GM18861 (cell line): ENCODE results near the gene DERL2.

Experiments used
- ATAC-seq: cut with Tn5 transposase; IDR thresholded peaks from one replicate; pipeline ENCODE4 v1.9.1; 2021; ENCODE audit not compliant: unreplicated experiment

DERL2 gene

DNA sequence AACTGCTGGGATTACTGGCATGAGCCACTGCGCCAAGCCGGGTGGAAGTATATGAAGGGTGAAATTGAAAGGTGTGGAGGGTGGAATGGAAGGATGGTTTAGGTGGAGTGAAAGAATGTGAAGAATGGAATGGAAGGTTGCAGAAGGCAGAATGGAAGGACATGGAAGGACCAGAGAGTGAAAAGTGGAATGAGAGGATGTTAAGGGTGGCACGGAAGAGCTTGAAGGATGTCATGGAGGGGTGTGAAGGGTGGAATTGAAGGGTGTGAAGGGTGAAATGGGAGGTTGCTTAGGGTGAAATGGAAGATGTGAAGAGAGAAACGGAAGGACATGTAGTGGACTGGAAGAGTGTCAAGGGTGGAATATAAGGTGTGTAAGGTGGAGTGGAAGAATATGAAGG, 16.6 kb upstream of the DERL2 start:
- ATAC-seq, result no peak

DNA sequence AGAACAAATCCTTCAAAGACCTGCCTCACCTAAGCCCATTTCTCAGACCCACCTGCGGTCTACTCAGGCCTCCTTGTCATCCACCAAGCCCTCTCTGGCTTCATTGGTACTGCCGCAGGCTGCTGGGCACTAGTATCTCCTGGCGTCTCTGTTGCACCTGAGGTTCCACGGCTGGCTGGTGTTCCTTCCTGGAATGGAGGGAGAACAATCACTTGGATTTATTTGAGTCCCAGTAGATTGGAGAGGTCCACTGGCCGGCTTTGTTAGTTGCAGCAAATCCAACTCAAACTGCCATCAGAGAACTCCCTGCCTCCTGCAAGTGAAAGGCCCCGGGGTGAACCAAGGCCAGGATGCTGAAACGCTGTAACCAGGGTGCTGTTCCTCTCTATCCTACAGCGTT, 15.7 kb upstream of the DERL2 start:
- ATAC-seq, result no peak

DNA sequence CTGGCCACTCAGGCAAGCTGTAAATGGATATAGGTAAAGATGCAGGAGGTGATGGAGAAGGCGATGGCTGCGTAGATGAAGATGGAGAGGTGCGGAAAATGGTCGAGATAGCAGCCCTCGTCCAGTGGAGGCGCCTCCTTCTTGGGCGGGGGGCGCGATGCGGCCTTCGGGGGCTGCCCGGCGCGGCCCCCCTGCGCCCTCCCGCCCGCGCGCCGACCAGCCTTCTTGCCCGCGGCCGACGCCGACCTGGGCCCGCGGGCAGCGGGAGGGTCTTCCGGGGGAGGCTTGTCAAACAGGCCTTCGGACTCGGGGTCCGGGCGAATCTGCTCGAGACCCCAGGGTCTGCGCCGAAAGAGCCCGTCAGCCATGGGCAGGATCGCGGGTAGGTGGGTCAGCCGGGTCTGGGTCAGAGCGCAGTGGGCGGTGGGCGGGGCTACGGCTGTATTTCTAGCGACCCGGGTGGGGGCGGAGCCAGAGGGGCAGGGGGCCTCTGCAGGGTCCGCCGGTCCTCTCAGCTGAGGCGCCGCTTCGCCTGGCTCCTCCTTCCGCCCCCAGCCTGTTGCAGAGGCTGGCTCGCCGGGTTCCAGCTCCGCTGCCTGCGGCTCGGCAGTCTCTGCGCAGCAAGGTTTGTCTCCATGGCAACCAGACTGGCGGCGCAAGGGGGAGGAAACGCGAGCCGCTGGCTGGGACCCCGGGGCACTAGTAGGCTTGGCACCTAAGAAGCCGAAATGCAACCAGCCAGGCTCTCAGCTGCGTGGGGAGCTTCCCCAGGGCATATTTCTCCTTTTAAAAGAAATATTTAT, 14.8 kb upstream of the DERL2 start:
- ATAC-seq, result no peak

DNA sequence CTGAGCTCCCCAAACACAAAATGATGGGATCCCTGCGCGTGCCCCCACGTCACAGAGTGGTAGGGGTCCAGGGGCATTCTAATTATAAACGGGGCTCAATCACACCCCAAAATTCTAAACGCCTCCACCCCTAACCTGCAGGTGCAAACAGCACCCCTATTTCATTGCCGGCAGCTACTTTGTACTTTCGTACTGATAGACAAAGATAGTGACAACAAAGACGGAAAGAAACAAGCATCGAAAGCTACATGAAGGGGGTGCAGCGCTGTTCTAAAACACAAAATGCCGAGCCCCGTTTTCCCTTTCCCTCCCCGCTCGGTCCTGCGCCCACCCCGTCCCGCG, 14.2 kb upstream of the DERL2 start:
- no peak for ATAC-seq

DNA sequence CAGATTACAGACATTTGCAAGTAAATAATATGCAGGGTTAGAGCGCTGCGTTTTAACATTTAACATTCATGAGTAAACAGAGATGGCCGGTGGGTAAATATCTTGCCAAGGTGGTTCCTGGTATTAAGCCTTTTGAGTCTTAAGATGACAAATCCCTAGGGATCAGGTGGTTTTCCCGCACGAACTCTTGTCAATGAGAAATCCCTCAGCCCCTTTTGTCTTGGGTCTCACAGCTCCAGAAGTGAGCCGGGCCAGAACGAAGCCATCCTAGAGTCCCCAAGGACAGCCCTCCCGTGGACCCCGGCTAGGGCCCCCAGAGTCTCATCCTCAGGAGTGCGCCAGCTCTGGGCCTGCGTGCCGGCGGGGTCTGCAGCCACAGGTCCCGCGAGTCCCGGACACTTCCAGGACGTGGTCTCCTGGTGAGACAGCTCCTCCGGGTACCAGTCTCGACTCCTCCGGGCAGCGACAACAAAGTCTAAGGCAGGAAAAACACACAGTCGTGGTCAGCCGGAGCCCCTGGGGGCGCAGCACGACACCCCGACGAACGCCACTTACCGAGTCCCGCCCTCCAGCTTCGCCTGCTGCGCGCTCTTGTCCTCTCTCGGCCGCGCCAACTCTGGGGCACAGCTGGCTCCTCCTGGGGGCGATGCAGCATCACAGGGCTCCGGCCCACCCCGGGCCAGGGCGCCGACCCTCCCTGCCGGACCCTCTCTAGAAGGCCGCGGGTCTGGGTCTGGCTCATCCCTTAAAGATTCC, 13.7 kb upstream of the DERL2 start:
- no peak for ATAC-seq

DNA sequence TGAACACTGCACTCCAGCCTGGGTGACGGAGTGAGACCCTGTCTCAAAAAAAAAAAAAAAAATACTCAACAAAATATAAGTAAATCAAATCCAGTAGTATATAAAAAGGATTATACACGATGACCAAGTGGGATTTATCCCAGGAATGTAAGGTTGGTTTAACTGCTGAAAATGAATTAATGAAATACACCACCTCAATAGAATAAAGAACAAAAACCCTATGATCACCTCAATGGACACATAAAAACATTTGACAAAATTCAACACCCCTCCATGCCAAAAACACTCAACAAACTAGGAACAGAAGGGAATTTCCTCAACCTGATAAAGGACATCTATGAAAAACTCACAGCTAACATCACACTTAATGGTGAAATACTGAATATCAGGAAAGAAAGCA, 7.0 kb upstream of the DERL2 start:
- ATAC-seq, result no peak

- ATAC-seq, result no peak
Observed at GRCh38 chr17:5488752-5489151, 2.8 kb upstream of the DERL2 start.

DNA sequence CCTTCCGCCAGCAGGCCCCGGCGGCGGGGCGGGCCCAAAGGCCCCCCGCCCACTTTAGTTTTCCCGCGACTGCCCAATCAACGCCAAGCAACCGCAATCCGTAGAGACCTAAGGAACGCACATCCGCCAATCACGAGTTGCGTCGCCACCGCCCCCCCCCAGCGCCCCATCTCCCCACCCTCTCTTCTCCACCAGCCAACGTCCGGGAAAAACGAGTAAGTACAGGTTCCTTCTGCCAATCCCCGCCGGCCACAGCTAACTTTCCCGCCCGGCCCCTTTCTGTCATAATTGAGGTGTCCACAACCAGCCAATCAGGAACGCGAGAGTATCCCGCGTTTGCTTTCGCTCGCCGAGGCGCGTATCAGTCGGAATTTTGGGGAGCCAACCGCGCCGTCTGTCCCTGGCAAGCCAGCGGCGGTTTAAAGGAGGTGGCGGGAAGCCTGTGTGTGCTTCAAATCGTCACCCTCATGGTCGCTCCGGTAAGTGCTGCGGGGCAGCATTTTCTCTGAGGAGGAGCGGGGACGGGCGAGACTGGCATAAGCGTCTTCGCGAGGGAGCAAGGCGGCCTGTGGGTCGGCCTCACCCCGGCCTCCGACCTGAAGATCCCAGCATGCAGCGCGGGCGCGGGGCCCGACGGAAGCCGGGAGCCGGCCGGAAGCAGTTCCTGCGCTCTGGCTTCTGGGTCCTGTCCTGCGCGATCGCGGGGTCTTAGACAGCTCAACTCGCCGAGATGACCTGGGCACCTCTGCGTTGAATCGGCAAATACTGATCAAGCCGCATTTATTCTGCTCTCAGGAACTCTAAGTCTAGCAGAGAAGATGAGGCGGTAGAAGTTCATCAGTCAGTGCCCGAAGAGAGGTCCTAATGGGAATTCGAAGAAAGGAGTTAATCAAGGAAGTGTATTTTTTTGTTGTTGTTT, 487 bp upstream of the DERL2 start, which contains the start of gene MIS12:
MIS12 (plus strand) TSS at position 361 of the 919 bp plus-strand sequence. CDS start 2,297 bp downstream, outside the sequence.
- ATAC-seq, result peak; percentile 56

DNA sequence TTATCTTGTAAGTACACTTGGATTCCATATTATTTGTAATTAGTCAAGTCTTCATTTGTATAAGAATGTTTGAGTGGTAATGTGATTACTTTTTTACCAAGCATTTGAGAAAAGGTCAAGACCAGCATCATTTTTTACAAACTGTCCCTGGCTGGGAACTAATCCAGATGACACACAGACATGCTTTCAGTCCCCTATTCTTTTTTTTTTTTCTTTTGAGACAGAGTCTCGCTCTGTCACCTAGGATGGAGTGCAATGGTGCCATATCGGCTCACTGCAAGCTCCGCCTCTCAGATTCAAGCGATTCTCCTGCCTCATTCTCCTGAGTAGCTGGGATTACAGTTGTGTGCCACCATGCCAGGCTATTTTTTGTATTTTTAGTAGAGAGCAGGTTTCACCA, 4.5 kb downstream of the DERL2 start:
- no peak for ATAC-seq

- ATAC-seq, result no peak
Observed at GRCh38 chr17:5480962-5481361, 5.0 kb downstream of the DERL2 start.

DNA sequence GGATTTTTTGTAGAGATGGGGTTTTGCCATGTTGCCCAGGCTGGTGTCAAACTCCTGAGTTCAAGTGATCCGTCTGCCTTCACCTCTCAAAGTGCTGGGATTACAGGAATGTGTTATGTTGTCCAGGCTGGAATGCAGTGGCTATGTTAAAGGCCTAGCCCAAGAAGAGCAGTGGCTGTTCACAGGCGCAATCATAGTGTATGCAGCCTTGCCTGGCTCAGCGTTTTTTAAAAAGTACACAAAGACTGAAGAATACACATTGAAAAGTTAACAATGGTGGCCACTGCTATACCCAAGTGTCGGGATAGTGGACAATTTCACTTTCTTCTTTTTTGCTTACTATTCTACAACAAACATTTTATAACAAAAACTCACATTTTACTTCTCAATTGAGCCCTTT, 7.0 kb downstream of the DERL2 start:
- ATAC-seq, result no peak

- no peak for ATAC-seq
Observed at GRCh38 chr17:5473906-5474305, 12.1 kb downstream of the DERL2 start.

GRCh38 chr17:5472511-5472910, 13.5 kb downstream of the DERL2 start:
- no peak for ATAC-seq

GRCh38 chr17:5468075-5468473, 17.9 kb downstream of the DERL2 start:
- ATAC-seq, result no peak

GRCh38 chr17:5467416-5467815, 18.6 kb downstream of the DERL2 start:
- no peak for ATAC-seq

DNA sequence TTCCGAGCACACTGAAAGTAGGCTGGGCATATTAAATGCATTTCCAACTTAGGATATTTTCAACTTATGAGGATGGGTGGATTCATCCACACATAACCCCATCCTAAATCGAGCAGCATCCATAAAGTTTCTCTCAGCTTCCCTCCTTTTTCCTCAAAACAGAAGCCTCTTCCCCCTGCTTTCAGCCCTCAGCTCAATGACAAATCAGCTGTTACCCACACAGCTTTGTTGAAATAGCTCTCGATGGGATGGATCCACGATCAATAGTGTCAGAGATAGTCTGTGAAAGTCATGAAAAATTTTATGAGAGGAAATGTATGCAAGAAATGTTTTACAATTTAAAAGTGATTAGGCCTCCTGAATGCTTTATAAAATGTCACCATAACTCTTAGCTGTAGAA, 19.7 kb downstream of the DERL2 start:
- ATAC-seq, result no peak

- ATAC-seq, result no peak
Observed at GRCh38 chr17:5464717-5465507, 21.1 kb downstream of the DERL2 start.

- no peak for ATAC-seq
Observed at GRCh38 chr17:5446786-5447185, 39.2 kb downstream of the DERL2 start.

- no peak for ATAC-seq
Observed at GRCh38 chr17:5444209-5444608, 41.8 kb downstream of the DERL2 start.

DNA sequence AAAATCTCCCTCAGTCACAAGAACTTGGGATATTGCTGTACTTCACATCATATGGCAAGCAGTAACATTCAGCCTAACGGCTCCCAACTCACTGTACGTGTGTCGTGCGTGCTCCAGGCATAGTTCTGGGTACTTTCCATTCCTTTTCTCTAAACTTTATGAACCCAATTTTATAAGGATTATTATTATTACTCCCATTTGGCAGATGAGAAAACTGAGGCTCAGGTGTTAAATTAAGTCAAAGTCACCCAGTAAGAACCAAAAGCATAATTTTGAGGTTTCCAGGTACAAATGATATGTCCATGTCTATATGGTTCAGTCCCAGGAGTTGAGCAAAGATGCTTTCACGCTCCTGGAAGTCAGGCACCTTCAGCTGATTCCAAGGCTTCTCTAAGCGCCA, 42.2 kb downstream of the DERL2 start:
- no peak for ATAC-seq

DNA sequence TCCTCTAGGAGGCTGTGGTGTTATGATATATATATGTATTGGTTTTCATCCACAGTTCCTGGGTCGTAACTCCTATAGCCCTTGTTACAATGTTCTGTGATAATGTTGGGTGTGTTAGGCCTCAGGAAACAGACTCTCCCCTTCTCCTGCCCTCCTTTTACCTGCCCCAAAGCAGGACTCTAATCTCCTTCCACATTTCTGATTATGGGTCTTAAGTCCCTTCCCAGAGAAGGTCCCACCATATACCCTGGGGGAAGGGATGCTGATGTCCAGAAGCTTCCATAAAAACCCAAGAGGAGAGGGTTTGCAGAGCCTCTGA, 46.6 kb downstream of the DERL2 start:
- no peak for ATAC-seq
